Myocyte (in vitro differentiated cells): ENCODE measurements around the gene CMTM4. TPM values are rescaled to one million over a fixed set of nuclear protein-coding genes. Genes with fewer than 3 reads are reported as not detected.
"Not testable (repeated sequence)": the region's sequence is repeated elsewhere in the genome, so short reads cannot be mapped to it uniquely, and the experiment has no call there.

Source experiments
- DNase-seq: peaks from one replicate; pipeline ENCODE4 v3.0.0-alpha.2; 2012; ENCODE audit warnings: low read depth
- total RNA-seq: library from RNA; depleted of rRNA; stranded (reverse); fragments of >200 nt; gene quantifications from 2 replicates; pipeline ENCODE4 v1.2.3, GENCODE V29; 2014

Gene CMTM4
- total RNA-seq, 1 donor from 2014 or later, result 10.9 TPM

DNA sequence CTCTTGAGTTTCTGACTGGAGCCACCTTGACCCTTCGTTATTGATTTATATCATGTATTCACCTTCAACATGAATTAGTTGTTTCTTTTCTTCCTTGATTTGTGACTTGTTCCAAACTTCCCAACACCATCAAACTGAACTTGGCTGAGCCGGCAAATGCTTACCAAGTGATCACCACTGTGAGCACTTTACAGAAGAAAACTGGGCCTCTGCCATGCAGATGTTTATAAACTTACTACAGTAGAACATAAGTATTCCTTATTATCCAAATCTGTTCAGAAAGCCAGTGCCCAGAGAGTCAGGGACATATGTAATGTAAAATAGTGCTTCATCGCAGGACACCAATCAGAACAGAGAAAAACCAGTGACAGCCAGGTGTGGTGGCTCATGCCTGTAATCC lies 19.9 kb downstream of the CMTM4 start:
- DNase-seq, result no peak

DNA sequence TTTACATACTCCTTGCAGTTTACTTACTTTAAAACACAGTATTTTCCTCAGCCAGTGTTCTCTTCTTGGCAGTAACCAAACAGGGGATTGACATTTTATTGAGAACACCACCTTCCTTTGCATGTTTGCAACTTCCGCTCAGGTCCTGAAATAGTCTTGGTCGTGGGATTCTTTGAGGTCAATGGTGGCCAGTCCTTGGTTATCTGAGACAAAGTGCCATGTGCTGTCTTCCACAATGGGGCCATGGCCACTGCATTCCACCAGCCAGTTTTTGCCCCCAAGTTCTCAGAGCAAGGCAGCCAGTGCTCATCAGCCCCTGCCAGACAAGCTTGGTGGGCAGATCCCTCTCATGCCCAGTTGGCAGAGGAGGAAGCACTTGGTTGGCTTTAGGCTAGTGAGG lies 22.9 kb downstream of the CMTM4 start:
- DNase-seq, result peak; percentile 78

DNA sequence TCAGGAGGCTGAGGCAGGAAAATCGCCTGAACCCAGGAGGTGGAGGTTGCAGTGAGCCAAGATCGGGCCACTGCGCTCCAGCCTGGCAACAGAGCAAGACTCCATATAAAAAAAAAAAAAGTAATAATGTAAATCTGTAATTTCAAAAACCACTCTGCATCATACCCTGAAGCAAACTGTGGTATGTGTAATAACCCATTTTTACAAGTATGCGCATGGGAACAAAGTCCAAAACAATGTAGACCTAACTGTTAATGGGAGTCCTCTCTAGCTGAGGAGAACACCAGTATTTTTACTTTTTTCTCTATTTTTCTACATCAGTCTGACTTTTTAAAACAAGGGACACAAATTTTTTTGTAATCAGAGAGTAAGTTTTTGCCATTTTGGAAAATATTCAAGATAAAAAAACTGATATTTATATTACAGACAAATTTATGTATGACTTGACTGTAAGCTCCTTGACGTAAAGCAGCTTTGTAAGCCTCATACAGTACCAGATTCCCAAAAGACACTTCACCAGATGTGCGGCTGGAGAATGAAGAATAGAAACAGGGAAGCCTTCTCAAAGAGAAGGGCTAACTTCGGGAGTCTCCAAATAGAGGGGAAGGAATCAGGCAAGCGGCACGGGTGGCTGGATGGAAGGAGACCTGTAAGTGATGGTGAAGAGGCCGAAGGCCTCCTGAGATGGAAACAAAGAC lies 25.7 kb downstream of the CMTM4 start:
- no peak for DNase-seq

DNA sequence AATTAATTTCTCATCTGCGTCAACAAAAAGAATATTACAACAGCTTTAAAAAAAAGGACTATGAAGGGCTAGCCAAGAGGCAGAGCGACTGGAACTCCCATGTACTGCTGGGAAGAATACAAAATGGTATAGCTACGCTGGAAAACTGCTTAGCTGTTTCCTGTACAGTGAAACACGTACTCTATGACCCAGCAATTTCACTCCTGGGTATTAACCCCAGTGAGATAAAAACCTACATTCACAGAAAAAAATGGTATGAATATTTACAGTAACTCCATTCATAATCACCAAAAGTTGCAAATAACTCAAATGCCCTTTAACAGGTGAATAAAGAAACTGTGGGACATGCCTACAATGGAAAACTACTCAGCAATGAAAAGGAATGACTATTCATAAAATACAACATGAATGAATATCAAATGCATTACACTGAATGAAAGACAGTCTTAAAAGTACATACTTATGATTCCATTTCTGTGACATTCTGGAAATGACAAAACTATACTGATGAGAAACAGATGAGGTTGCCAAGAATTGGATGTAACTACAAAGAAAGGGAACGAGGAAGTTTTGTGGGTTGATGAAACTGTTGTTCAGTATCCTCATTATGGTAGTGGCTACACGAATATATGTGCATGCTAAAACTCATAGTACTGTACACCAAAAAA lies 27.6 kb downstream of the CMTM4 start:
- no peak for DNase-seq

DNA sequence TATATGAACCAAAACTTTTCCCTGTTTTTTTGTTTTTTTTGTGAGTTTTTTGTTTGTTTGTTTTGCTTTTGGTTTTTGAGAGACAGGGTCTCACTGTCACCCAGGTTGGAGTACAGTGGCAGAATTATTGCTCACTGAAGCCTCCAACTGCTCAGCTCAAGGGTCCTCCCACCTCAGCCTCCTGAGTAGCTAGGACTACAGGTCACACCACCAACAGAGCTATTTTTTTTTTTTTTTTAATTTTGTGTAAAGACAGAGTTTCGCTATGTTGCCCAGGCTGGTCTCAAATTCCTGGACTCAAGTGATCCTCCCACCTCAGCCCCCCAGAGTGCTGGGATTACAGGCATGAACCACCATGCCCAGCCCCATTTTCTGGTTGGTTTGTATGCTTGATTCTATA lies 28.6 kb downstream of the CMTM4 start:
- DNase-seq, result no peak

DNA sequence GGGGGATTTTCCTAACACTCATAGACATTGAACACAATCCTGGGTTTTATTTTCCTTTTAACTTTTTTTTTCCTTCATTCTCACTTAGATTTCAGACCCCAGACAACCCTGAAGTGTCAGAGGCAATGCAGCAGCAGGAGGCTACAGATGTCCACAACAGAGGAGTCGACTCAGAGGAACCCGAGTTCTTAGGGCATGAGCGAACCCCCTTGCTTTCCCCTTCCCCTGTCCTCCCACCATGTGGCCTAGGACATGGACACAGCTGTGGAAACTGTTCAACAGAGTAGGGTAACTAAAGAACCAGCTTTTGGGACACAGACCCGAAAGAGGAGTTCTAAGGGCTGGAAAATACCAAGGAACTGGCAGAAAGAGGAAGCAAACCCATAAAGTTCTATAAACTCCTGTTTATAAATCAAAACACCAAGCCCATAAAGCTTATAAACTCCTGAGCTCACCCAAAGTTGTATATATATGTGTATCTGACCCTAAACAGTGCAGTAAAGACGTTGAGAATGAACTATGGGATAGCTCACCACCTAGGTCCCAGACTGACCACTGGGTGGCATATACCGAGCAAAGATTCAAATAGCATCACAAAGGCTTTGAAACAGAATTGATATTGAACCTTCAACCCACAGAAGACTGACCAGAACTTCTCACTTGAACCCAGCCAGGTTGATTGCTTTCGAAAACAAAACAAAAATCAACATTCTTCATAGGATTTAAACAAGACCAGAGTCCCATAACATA lies 33.9 kb downstream of the CMTM4 start:
- DNase-seq, result peak; percentile 49

DNA sequence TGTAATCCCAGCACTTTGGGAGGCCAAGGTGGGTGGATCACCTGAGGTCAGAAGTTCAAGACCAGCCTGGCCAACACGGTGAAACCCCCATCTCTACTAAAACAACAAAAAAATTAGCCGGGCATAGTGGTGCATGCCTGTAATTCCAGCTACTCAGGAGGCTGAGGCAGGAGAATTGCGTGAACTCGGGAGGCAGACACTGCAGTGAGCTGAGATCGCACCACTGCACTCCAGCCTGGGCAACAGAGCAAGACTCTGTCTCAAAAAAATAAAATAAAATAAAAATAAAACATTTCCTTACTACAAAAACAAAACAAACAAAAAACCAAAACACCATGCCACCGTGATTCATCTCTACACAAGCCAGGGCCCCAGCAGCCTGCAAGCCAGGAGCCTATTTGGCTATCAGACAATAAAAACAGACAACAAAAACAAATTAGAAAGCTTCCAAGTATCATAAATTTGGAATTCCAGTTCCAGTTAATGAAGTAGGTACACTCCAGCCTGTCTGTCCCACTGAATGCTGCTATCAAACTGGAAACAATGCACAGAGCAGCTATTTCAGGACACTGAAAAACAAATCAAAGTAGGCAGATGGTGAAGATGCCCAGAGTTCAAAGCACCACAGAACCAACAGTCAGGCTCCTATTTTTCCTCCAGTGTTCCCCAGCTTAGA lies 34.7 kb downstream of the CMTM4 start:
- not testable (repeated sequence) for DNase-seq

DNA sequence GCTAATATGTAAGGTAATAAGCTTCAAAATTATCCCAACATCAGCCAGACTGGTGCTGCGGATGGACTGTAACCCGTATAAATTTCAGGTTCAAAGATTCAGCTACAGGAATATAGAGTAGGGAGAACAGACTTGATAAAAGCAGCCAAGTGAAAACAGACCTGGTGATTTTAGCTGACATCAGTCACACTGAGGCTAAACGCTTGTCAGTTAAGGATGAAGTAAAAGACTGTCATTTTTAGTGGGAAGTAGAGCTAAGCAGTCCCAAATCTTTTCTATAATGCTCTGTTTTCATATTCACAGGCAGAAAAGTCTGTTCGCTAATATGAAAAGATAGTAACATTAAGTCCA lies 35.4 kb downstream of the CMTM4 start:
- DNase-seq, result no peak

DNA sequence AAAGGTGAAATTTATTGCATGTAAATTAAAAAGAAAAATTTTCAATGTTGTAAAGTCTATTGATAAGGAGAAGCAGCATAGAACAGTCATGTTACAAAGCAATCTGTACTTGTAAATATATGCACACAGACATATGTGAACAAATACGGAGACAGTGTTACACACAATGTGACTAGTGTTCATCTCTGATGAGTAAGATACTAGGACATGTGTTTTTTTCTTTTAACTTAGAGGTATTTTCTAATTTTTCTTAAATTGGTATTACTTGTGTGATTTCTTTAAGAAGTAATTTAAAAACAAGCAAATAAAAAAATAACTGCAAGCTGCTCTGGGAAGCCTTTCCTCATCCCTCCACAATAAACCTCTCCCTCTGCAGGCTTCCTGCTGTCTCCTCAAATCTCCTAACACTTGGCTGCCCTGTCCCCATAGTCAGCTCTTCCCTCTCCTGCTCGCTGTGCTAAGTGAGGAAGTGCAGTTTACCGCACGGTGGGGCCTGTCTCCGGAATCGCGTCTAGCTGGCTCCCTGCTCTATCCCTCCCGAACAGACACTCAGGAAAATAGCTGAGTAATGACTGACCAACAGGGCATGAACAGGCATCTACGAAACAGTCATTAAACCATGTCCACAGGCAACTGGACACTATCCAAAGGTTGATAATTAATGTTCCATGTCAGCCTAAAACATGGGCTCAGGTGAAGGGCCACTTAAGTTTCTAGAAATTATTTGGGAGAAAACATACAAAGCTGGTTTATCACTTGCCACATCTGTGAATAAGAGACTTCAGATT lies 35.9 kb downstream of the CMTM4 start:
- DNase-seq, result peak; percentile 89

DNA sequence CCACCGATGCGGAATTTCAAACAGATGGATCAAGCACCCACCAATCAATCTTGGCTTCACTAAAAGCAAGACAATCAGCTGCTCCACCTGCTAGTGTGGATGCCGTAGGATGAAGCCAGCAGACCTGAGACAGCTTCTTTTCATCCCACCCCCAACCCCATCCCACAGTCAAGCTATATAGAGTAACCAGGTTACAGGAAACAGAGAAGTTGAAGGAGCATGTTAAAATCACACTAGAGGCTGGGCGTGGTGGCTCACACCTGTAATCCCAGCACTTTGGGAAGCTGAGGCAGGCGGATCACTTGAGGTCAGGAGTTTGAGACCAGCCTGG lies 37.7 kb downstream of the CMTM4 start:
- DNase-seq, result no peak

DNA sequence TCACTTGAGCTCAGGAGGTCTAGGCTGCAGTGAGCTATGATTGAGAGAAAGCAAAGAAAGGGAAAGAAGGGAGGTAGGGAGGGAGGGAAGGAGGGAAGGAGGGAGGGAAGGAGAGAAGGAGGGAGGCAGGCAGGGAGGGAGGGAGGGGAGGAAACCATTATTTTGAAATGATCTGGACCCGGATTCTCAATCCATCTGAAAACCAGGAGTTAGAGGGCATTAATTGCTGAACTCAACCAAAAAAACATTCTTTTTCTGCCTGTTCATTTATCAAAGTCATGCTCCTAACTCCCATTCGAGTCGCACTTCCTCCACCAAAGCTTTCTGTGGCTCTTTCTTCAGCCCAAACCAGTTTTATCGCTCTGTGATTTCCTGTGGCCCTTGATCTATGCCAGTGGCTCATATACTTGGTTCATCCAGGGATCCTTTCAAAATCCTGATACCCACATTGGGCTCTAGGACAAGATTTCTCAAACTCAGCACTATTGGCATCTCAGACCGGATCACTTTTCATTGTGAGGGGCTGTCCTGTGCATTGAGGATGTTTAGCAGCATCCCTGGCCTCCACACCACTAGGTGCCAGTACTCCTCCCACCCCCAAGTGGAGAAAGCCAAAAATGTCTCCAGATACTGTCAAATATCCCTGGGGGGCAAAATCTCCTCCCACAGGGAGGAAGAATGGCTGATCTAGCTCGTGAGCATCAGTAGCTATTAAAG lies 38.2 kb downstream of the CMTM4 start:
- DNase-seq, result no peak

DNA sequence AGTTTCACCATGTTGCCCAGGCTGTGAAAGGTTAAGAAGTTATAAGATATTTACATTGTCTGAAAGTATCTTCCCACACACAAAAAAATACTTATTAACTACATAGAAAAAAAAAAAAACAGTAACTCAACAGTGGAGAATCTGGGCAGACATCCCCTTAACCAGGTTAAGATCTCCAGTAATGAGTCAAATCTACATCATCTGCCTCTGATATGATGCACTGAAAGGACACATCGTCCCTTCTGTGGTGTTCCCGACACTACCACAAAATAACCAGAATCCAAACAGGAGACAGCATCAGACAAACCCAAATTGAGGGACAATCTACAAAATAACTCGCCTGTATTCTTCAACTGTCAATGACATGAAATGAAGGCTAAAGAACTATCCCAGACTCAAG lies 40.0 kb downstream of the CMTM4 start:
- DNase-seq, result no peak

DNA sequence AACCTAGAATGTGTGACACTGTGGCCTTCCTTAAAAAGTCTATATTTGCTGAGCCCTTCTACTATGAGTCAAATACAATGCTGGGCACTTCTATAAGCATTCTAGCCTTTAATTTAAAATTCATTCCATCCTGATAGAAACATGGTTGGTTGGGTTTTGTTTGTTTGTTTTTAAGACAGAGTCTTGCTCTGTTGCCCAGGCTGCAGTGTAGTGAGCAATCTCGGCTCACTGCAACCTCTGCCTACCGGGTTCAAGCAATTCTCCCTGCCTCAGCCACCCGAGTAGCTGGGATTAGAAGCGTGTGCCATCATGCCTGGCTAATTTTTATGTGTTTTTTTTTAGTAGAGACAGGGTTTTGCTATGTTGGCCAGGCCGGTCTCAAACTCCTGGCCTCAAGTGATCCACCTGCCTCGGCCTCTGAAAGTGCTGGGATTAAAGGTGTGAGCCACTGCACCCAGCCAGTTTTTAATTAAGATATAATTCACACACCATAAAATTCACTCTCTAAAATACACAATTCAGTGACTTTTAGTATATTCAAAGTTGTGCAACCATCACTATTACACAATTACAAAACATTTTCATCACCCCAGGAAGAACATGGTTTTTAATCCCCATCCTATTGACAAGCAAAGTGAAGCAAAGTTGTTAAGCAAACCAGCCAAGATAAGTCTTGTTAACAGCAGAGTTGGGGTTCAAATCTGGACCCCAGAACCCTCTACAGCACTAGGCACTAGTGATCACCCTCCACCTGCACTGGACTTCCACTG lies 42.8 kb downstream of the CMTM4 start:
- no peak for DNase-seq

DNA sequence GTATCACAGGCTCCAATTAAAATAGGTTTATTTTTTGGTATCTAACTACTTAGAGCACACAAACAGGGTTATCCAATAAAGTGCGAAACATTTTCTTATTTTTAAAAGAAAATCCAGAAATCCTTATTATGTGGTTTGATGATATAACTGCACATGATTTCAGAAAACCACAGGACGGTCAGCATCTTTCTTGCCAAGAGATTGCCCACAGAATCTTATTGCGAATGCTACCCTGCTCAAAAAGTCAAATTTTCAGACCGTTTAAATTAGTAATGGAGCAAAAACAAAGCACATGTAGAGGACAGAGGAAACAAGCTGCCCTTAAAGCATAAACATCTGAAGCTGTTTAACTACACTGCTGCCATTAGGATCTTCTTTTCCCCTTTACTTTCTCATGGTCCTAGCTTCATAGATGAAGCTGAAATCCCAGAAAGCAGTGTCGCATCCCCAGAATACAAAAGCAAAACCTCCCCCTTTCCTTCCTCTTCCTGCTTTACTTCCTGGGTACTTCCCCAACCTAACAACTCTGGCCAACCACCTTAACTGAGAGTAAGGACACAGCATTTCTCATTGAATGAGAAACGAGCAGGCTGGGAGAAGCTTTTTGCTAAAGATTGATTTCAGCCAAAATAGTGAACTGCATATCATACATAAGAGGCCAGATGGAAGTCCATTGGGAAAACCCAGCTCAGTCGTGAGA lies 43.7 kb downstream of the CMTM4 start:
- peak; percentile 44 for DNase-seq

DNA sequence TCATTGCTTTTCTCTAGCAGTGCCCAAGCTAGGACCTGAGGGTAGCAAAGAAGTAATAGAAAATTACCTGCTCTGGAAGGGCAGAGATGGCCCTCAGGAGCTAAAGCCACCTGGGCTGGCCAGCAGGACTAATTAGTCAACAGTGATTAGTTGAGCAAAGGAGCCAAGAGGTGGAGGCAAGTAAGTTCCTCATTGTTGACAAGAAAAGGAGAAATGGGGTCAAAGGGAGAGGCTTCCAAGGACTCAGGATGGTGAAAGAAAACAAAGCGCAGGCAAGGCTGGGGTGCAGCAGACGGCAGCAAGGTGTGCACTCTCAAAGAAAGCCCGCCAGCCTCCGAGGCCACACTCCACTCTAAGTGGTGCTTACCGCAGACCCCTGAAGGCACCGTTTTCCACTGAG lies 44.6 kb downstream of the CMTM4 start:
- no peak for DNase-seq

DNA sequence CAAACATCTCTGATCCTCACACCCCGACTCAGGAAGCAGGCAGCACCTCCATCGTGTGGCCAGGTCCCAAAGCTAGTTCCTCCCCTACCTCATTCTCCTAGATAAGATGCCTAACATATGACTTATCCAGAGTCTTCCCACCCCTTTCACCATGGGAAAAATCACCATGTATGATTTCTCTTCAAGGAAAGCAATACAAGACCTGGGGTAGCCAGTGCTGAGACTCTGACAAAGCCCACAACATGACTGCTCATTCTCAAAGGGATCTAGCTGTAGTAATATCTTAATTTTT lies 45.1 kb downstream of the CMTM4 start:
- DNase-seq, result no peak

DNA sequence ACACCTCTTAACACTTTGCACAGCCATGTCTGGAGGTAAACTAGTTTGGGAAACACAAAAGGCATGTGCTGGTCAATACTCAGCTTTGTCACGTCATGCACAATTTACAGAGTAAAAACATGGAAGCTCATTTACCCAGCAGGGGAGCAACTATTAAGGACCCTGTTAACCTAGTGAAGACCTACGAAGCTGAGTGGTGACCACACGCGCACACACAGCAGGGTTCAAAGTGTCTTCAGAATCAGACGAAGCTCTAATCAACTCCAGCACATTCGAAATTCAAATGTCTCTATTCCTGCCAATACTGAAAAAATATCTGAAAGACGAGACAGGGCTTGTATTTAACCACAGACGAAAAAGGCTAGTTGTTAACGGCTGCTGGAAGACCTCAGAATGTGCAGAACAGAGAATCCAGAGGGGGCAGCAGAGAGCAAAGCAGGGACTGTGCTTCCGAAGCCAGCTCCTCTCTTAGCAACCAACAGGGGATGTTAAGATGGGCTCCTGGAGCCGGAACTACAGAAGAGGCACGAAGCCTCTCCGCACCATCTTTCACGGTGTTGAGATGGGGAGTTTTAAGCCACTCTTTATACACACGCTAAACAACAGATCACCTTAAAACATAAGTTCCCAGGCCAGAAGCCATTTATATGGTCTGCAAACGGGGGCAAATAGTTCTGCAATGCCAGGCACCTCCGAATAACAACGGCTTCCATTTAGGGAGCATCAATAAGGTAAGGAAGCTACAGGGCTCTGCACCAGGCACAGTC lies 45.7 kb downstream of the CMTM4 start:
- peak; percentile 89 for DNase-seq

DNA sequence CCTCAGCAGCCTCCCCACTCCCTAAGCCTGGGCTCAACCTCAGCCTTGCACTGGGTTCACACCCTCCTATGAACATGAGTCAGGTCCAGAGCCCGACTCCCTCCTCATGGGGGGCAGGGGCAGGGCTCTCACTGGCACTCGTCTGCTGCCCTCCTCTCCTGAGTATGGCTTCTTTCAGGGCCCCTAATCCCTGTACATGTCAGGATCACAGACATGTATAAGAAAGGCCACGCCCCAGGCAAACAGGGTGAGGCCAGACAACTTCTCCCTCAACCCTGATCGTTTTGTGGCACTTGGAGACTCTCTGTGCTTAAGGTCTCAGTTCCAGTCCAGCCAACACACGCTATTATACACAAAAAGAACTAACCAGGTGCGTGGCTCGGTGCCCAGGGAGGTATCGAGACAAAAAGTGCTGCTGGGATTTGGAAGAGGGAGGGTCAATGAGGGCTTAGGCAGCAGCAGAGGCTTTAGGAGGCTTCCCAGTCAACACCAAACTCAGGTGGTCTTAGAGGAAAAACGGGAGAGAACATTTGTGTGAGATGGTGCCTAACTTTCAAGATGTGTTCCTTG lies 46.8 kb downstream of the CMTM4 start:
- no peak for DNase-seq
